ENCODE data around the gene EXPH5. TPM values are rescaled to one million over a fixed set of nuclear protein-coding genes. Genes with fewer than 3 reads are reported as not detected.

The EXPH5 gene
- total and polyA plus RNA-seq, 2 donors (not counting 3 experiments of a cell fraction or from before 2014, with no cell fraction given) = 0.03 to 0.09 TPM

GRCh38 chr11:108501396-108501795, 92.2 kb downstream of the EXPH5 start:
- intact Hi-C loops (cut with micrococcal nuclease) (no loop called here), dilution Hi-C loops (cut with MboI; ENCODE audit: extremely low pct_ligation_motif_present, low sequenced_read_pairs) (no loop called here)
- no peaks in the 10 kb centered on the region for H3K36me3 ChIP-seq (ENCODE audit: control insufficient read depth in 2 of 2, extremely low read depth in 1 of 2, insufficient read depth in 2 of 2, low read length in 2 of 2)
- H3K9me1 ChIP-seq (replicated peaks; ENCODE audit: control insufficient read depth, extremely low read depth, insufficient read depth, low read length) = no peaks in the 10 kb centered on the region
- no peak overlapping the region for H3K4me3 ChIP-seq (replicated peaks in 1 of 3; ENCODE audit: insufficient read depth in 1 of 3, low read depth in 1 of 3, low read length in 3 of 3)
- H3K4me2 ChIP-seq (ENCODE audit: insufficient read depth, low read length) = no peak overlapping the region
- H2AFZ ChIP-seq (ENCODE audit: low read depth, low read length) = no peak overlapping the region
- H4K20me1 ChIP-seq (replicated peaks; ENCODE audit: control insufficient read depth, extremely low read depth, insufficient read depth, low read length) = no peaks in the 10 kb centered on the region
- H3K4me1 ChIP-seq (ENCODE audit: control insufficient read depth, extremely low read depth, insufficient read depth, low read length) = peaks cover 10% of the 10 kb centered on the region
- FAIRE-seq (no peak), DNase-seq (ENCODE audit: low read depth, low spot score) (no peak)
- ChIA-PET CTCF (no interaction called here), POLR2A (no interaction called here)
- no peak for TF ChIP-seq JUN (IDR thresholded peaks at IDR 0.05; ENCODE audit: borderline replicate concordance, insufficient read depth, insufficient read length, low read depth)
- TF ChIP-seq EZH2 (IDR thresholded peaks at IDR 0.05; ENCODE audit: borderline replicate concordance, low read depth, low read length, severe bottlenecking) = no peak
- TF ChIP-seq MYC (IDR thresholded peaks at IDR 0.05; ENCODE audit: low read depth, low read length) = no peak
- no peak for TF ChIP-seq CTCF (IDR thresholded peaks at IDR 0.05; ENCODE audit: extremely low read depth in 1 of 2, insufficient read depth in 1 of 2, low read depth in 1 of 2, low read length in 2 of 2)
- TF ChIP-seq GATA2 (IDR thresholded peaks at IDR 0.05; ENCODE audit: insufficient read depth, insufficient read length, low read depth, low read length) = no peak
- no peak for TF ChIP-seq FOS (IDR thresholded peaks at IDR 0.05; ENCODE audit: borderline replicate concordance, insufficient read depth, low read length)
- no peak for TF ChIP-seq MAX (IDR thresholded peaks at IDR 0.05; ENCODE audit: insufficient read depth, insufficient read length)
- no peak for TF ChIP-seq POLR2AphosphoS5 (IDR thresholded peaks at IDR 0.05; ENCODE audit: insufficient read depth, low read depth, low read length)
- no peak for TF ChIP-seq POLR2A (IDR thresholded peaks at IDR 0.05; ENCODE audit: low read depth, low read length)
- BruUV-seq (replicated peaks) = no TSS peak
- no peak overlapping the region for H3K9ac ChIP-seq (replicated peaks; ENCODE audit: extremely low read depth, insufficient read depth, low read length)
- H3K27me3 ChIP-seq (ENCODE audit: control insufficient read depth in 2 of 2, insufficient read depth in 2 of 2, low read length in 2 of 2) = no peaks in the 10 kb centered on the region
- no peak overlapping the region for H3K27ac ChIP-seq (ENCODE audit: insufficient read depth, low read depth, low read length)
- H3K79me2 ChIP-seq (ENCODE audit: control insufficient read depth, insufficient read depth, low read length) = peaks cover 6% of the 10 kb centered on the region
- no peaks in the 10 kb centered on the region for H3K9me3 ChIP-seq (replicated peaks; ENCODE audit: control insufficient read depth, insufficient read depth, low read length)
